HG03108 (cell line): ENCODE results near the gene RABGAP1.

Experiments
- ATAC-seq: cut with Tn5 transposase; IDR thresholded peaks from one replicate; pipeline ENCODE4 v1.9.1; 2021; ENCODE audit warnings: moderate library complexity; ENCODE audit not compliant: unreplicated experiment

The RABGAP1 gene

DNA sequence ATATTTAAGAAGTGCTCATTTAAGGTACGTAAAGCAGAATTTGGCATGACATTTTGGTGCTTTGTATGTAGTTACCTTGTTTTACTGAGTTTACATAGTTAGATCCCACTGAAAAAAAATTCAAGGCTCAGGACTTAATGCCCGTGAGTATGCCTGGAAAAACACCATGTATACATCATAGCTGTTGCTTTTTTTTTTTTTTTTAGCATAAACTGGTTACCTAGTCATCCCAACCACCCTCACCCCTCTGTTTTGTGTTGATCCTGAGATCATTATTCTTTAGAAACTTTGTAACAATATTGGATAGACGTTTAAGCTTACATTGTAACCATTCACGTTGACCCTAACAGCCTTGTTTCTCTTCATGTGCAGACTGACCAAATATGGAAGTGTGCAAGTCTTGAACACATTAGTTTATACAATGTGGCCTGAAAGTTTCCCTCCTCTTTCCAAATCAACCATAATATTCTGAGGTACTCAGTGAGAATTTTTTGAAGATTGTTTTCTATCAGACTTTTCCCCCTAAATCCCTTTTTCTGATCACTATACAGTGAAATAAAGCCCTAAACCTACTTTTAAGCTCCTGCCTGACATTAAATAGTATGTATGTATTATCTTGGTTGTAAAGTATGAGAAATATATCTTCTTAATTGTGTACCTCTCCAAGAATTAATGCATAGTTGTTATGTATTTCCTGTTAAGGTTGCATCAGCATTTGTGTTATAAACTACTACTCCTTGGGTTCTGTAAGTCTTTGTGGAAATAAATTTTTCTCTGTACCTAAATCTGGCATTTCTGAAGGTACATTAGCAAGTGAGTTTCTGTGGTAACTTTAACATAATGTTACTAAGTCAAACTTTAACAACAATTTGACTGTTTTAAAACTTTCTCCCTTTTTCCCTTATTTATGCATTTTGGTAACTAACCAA, 4.4 kb downstream of the RABGAP1 start:
- no peak for ATAC-seq

- ATAC-seq, result no peak
These were observed 5.7 kb downstream of the RABGAP1 start for GRCh38 chr9:122946461-122947005.

DNA sequence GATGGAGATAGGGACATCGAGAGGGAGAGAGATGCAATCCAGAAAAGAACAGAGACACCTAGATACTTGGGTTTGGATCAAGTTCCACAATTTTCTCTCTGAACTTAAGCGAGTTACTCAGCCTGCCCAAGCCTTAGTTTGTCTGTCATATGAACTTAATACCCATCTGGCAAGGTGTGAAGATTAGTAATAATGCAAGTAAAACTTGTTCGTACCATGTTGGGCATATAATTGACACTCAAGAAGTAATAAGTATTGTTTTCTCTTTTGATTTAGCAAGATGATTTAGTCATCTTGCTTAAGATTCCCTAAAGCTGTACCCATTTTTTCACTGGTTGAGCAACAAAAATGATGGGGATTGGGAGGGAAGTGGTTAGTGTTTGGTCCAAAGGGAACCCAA, 7.5 kb downstream of the RABGAP1 start:
- no peak for ATAC-seq

- ATAC-seq, result no peak
These were observed 8.9 kb downstream of the RABGAP1 start for GRCh38 chr9:122949696-122950095.

- no peak for ATAC-seq
These were observed 9.4 kb downstream of the RABGAP1 start for GRCh38 chr9:122950263-122950662.

DNA sequence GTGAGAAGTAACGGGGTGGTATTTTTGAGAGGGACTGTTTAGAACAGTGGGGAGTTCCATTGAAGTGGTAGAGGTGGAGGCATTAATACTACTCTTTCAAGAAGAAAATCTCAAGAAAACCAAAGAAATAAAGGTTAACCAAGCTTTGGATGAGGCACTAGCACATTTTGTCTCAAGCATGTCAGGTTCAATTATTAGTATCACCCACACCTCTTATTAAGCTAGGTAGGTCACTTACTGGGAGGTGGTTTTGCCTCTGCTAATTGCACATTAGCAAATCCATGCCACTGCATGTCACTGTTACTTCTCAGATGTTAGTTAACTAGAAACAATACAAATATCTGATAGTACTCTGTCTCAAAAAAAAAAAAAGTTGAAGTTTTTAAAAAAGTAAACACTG, 10.2 kb downstream of the RABGAP1 start:
- no peak for ATAC-seq

DNA sequence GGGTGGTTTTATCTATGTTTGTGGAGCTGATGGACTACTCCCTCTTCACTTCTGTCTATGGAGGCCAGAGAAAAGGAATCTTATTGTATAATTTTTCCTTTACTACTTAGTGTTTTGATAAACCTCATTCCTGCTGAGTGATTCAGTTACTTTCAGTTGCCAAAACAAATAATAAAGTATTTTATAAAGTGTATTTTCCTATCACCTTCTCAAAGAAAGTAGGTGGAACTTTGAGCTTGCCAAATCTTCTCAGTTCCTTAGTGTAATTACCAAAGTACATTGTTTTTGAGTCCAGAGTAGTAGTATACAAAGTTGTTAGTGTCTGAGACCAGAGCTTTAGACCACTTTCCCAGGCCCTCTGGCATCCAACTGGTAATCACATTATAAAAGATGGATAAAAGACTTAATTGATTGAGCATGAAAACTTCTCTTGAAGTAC, 13.5 kb downstream of the RABGAP1 start:
- no peak for ATAC-seq

- ATAC-seq, result no peak
These were observed 15.1 kb downstream of the RABGAP1 start for GRCh38 chr9:122955961-122956360.

DNA sequence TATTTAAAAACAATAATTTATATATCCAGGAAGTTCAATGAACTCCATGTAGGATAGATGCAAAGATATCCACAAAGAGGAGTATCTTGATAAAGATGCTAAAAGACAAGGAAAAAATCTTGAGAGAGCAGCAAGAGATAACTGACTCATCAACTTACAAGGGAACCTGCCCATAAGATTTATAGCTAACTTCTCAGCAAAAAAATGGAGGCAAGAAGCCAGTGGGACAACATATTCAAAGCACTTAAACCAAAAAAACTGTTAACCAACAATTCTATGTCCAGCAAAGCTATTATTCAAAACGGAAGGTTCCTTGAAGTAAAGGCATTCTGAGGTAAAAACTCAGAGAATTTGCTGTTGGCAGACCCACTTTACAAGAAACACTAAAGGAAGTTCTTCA, 20.3 kb downstream of the RABGAP1 start:
- ATAC-seq, result no peak

DNA sequence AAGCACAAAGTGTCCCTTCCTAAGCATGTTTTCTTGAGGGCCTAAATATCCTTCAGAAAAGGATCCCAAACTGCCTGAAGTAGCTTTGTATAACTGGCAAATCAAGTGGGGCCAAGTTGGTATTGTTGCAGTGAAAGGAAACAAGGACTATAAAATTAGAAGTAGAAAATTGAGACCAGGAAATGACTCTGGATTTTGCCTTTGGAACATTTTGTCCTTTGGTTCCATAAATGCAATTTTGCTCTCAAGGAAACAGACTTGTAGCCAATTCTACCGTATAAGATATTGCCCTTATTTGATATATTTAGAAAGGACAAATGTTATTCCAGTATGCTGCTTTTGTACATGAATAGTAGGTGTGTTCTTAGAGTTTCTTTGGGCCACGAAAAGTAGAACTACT, 34.4 kb downstream of the RABGAP1 start:
- no peak for ATAC-seq

DNA sequence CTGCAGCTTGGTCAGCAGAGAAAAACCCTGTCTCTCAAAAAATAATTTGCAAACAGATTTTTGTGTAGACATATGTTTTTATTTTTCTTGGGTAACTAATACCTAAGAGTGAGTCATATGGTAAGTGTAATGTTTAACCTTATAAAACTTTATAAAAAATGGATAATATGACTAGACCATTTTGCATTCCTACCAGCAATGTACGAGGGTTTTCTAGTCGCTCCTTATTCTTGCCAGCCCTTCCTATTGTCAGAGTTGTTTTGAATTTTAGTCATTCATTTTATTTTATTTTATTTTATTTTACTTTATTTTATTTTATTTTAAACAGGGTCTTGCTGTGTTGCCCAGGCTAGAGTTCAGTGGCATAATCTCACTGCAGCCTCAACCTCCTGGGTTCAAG, 37.8 kb downstream of the RABGAP1 start:
- no peak for ATAC-seq

DNA sequence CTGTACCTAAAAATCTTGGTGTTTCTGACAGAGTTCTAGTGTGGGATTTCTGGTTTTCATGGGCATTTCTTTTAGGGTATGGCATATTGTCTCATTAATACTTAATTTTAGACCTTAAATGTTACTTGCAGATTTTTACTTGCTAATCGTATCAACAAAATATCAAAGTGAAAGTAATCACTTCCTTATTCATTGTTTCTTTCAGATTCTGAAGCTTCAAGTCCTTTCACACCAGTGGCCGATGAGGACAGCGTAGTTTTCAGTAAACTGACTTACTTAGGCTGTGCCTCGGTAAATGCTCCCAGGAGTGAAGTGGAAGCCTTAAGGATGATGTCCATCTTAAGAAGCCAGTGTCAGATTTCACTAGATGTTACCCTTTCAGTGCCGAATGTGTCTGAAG, 45.2 kb downstream of the RABGAP1 start:
- ATAC-seq, result no peak

DNA sequence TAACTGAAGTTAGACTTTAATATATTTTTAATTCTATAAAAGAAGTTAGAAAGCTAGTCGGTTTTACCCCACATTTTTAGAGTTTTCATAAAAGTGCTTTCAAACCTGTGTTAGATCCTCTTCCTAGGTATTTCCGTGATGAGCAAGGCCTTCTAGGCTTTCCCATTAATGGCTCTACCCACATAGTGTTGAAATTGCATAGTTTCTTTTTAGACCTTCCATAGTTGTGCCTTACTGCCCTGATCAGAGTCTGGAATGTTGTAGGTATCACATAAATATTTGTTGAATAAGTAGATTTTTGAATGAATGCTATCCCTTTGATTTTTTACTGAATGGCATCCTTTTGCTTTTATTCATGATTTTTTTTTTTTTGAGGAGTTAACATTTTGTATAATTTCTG, 47.3 kb downstream of the RABGAP1 start:
- no peak for ATAC-seq

DNA sequence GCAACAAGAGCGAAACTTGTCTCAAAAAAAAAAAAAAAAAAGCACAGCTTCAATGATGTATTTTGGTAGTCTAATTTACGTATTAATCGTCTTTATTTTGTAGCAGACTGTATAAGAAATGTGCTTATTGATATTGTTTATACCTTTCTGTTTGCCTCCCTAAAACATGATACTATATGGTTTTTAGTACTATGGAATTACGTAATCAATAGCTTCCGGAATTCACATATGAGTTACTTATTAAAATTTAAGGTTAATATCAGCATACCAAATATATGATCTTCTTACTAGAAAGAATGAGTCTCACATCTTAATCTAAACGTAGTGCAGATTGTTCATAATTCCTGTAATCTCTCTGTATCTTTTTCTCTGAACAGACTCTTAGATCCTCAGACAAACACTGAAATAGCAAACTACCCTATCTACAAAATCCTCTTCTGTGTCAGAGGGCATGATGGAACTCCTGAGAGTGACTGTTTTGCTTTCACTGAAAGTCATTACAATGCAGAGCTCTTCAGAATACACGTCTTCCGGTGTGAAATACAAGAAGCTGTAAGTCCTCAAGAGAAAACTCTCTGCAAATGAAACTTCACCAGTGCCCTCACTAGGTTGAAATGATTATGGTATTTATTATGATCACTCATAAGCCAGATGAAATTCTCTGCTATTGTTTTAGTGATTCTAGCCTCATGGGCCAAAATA, 48.3 kb downstream of the RABGAP1 start:
- ATAC-seq, result peak; percentile 79

- ATAC-seq, result no peak
These were observed 50.6 kb downstream of the RABGAP1 start for GRCh38 chr9:122991370-122991830.

- no peak for ATAC-seq
These were observed 55.8 kb downstream of the RABGAP1 start for GRCh38 chr9:122996586-122996985.

DNA sequence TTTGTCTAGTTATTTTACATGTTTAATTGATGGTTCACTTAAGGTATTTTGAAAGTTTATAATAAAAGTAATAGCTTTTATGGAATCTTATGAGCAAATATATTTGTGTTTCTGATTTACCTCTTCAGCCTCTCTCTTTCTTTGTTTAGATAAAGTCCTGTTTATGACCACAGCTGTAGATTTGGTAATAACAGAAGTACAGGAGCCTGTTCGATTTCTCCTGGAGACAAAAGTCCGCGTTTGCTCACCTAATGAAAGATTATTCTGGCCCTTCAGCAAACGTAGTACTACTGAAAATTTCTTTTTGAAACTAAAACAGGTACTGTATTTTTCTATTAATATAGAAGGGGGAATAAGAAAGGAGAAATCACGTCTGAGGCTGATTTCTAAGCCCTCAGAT, 57.6 kb downstream of the RABGAP1 start:
- ATAC-seq, result no peak

GRCh38 chr9:123000371-123001068, 59.7 kb downstream of the RABGAP1 start:
- ATAC-seq, result no peak

DNA sequence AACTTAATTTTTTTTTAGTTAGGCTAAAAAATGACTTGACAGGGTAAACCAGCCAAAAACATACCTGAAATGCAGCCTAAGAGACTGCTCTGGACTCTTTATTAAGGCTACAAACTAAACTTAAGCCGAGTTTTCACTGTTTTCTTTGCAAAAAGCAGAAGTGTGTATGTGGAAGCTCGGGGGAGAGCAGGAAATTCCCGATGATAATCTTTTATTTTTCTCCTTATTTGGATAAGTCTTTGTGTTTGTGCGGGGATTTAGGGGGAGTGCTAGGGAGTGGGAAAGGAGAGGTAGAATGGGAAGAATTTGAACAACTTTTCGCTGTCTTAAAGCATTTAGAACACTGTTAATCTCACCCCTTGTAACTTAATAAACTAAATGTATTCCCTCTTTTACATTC, 61.9 kb downstream of the RABGAP1 start:
- ATAC-seq, result no peak

DNA sequence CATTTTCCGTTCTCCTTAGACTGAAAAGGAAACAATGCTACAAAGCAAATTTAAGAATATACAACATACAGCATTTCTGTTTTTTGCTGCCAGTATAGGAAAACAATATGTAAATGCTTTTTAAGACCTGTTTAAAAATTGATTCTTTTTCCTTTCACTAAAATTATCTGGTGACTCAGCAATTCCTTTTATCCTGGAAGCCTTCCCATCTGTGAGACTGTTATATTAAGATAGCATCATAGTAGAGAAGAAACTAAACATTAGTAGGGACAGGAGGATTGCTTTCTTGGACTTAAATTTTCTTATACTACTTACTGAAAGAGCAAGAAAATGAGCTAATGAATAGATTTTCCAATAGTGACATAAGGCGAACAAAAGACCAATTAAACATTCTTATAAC, 62.6 kb downstream of the RABGAP1 start:
- no peak for ATAC-seq

GRCh38 chr9:123005964-123006363, 65.1 kb downstream of the RABGAP1 start:
- ATAC-seq, result no peak
